HG03439 (cell line): ENCODE measurements around the gene PLA2G1B.

Source experiments
- ATAC-seq: cut with Tn5 transposase; IDR thresholded peaks from one replicate; pipeline ENCODE4 v1.9.1; 2021; ENCODE audit warnings: mild to moderate bottlenecking, moderate library complexity; ENCODE audit not compliant: unreplicated experiment

Gene PLA2G1B

DNA sequence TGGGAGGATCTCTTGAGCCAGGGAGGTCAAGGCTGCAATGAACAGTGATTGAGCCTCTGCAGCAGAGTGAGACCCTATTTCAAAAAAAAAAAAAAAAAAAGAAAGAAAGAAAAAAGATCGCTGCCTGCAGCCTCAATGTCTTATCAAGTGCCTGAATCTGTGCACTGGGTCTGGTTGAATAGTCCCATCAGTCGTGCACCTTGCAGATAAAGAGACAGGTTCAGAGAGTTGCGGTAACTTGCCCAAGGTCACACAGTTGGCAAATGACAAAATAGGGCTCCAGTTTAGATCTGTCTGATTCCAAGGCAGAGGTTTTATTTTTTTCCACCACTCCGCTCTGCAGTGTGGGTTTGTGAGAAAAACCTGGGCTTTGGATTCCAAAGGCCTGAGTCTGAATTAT lies 649 bp upstream of the PLA2G1B start:
- no peak for ATAC-seq

DNA sequence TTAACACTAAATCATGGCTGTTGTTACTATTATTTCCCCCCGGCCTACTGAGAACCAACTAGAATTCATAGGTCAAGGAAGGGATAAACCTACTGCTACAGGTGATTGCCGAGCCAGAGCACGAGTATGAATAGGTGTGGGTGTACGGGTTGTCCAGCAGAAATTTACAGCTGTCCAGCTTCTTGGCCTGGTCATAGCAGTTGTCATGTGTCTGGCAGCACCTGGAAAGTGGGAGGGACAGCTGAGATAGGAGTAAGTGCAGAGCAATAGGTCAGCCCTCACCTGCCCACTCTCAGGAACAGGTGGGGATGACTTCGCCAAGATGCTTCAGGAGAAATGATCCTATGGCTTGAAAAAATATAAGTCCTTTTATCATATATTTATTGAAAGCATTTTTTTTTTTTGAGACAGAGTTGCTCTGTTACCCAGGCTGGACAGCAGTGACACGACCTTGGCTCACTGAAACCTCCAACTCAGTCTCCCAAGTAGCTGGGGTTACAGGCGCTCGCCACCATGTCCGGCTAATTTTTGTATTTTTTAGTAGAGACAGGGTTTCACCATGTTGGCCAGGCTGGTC lies 2.6 kb downstream of the PLA2G1B start:
- no peak for ATAC-seq

DNA sequence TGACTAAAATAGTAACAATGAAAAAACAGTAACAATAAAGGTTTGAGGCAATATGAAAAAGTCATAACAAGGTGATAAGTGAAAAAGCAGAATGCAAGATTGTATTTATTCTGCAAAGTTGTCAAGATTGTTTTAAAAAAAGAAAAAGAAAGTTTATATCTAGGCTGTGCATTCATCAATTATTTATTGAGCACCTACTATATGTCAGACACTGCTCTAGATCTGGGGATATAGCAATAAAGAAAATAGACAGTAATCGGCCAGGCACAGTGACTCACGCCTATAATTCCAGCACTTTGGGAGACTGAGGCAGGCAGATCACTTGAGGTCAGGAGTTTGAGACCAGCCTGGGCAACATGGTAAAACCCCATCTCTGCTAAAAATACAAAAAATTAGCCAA lies 3.8 kb downstream of the PLA2G1B start:
- ATAC-seq = no peak

DNA sequence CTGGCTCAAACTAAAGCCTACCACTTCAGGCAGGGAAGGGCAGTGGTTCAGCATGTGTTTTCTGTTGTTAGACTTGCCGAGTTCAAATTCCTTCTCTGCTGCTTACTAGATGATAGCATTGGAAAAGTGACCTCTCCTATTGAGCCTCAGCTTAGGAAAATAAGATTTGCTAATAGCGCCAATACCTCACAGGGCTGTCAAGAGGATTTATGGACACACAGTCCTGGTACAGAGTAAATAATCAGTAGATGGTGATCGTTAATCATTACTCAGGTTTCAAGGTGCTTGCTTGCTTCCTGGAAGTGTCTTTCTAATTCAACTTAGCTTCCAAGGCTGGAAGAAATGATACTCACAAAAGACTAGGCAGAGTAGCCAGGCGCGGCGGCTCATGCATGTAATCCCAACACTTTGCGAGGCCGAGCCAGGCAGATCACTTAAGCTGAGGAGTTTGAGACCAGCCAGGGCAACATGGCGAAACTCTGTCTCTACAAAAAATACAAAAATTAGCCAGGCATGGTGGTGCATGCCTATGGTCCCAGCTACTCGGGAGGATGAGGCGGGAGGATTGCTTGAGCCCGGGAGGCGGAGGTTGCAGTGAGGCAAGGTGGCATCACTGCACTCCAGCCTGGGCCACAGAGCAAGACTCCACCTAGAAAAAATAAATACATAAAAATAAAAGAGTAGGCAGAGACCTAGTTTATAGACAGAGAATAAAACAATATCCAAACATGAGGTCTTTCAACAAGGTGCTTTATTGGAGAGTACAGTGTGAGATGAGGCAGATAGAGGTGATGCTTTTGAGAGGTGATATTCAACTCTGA lies 6.0 kb downstream of the PLA2G1B start:
- ATAC-seq = no peak

DNA sequence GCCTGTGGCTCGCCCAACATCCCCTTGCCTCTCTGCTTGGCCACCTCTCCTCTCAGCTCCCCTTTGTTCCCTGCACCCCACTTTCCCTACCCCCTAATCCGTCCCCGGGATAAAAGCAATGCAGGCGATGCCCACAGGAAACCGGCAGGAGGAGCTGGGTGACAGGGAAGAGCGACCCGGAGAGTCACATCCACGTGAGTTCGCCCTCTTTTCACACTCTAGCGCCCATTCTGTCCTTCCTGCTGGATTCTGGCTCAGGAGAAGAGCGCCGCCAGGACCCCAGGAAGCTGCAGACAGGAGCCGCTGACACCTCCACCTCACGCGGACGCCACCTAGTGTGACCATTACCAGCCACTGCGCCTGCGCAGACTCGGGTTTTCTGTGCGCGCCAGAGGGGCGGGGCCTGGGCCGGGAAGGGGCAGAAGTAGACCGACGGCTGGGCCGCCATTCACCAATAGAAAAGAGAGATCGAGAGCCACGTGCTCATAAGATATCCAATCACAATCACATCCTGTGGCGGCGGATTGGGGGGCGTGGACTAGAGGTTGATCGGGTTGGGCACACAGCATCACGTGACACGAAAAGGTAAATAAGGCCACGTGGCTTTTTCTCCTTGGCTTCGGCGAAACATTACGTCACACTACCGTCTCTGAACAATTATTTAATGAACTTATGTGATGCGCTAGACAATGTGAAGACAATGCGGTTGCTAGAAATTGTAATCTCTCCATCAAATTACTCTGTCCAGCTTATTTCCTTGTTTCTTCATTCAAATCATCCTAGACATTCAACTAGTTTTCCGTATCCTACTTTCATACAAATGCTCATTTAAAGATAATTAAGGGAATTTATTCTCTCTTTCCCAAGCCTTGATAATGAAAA lies 10.1 kb downstream of the PLA2G1B start:
- ATAC-seq = peak; percentile 99

DNA sequence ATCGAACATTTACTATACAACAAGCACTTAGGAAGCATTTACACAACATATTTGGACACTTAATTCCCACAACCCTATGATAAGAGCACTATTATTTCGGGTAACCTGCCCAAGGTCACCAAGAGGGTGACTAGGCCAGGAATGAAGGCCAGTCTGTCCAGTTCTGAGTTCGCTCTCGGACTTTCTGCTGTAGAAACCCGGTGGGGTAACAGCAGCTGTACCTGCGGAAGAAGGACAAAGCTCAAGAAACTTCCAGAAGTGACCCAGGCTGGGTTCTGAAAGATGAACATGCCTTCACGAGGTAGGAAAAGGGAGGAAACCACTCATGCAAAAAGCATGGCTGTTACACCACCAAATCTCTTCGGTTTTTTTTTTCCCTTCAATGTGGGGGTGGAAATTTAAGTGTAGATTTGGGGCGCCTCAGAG lies 10.8 kb downstream of the PLA2G1B start:
- ATAC-seq = no peak

DNA sequence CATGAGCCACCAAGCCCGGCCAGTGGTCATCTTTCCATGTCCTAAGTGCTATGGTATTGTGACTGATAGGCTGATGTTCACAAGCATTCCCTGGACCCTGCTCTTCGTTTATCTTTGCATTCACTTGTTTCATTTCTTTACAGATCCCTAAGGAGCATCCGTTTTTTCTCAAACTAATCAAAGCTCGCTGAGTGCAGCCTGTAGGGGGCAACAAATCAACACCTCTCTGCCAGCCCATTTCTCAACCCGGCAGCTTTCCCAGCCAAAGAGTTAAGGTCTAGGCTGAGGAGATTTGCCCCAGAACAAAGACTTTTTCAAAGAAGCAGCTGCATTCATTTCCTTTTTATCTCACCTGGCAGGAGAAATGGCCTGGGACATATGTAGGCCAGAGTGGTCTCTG lies 13.4 kb downstream of the PLA2G1B start:
- no peak for ATAC-seq

DNA sequence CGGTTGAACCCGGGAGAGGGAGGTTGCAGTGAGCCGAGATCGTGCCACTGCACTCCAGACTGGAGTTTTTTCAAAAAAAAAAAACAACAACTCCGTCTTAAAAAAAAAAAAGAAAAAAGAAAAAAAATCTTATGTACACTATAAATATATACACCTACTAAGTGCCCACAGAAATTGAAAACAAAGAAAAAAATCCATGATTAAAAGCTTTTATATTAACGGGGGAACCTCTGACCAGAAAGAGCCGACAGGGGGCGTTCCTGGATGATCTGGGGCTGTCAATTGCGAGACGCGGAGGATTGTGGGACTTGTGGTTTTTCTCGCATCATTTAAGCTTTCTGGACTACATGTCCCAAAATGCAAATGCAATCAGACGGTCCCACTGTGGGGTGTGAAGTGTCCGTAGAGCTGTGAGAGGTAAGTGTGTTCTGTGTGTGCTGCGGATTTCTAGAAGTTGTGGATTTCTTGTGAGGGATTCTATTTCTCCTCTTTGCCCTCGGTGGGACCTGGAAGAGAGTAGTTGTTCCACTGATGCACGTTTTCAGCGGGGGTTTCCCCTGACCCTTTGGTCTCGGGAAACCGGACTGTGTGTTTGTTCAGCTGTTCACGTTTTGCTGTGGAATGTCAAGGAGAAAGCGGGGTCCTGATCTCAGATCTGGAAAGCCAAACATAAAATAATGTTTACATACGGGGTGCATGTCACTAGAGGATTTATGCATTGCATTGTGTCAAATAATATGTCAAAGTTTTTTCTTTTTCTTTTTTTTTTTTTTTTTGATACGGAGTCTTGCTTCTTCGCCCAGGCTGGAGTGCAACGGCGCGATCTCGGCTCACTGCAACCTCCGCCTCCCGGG lies 25.4 kb downstream of the PLA2G1B start, which contains the start of gene SIRT4:
TSS of gene SIRT4 (plus strand) at position 360 of the 854 bp plus-strand sequence. CDS start 1,241 bp downstream, outside the sequence.
- ATAC-seq = peak; percentile 92

DNA sequence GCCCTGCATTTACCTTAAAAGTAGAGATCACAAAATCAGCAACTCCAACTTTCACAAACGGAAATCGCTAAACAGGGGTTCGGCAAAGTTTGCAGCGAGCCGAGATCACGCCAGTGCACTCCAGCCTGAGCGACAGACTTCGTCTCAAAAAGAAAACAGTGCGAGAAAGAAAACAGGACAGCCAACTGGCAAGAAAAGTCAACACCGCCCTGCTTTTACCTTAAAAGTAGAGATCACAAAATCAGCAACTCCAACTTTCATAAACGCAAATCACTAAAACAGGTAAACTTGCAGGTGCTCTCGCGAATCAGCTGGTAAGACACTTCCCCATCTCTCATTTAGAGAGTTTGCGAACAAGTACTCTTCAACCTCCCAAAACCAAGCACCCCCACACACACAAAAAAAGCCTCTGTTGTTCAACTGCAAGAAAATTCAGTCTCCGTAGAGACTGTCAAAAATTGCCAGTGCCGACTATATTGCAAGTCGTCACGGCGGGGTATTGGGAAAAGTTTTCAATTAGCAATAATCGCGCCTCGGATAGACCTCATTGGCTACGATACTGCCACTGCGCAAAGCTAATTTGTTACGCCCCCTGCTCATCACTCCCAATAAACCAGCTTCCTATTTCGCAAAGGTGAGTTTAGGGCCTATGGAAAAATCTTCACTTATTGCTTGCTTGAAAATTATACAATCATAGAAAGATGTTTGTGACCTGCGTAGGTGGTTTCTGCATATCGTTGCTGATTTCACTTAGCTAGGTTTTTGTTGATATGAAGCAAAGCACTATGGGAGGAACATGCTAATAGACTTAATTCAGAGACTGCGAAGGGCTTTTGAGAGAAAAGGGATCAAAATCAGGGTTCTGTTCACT lies 34.7 kb downstream of the PLA2G1B start, which contains the start of gene RNU4-1:
TSS of gene RNU4-1 (minus strand) at position 577 of the 871 bp plus-strand sequence.
- ATAC-seq = peak; percentile 44

DNA sequence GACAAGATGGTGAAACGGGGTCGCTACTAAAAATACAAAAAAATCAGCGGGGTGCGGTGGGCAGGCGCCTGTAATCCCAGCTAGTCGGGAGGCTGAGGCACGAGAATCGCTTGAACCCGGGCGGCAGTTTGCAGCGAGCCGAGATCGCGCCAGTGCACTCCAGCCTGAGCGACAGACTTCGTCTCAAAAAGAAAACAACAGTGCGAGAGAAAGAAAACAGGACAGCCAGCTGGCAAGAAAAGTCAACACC lies 35.2 kb downstream of the PLA2G1B start:
- peak; percentile 6 for ATAC-seq

DNA sequence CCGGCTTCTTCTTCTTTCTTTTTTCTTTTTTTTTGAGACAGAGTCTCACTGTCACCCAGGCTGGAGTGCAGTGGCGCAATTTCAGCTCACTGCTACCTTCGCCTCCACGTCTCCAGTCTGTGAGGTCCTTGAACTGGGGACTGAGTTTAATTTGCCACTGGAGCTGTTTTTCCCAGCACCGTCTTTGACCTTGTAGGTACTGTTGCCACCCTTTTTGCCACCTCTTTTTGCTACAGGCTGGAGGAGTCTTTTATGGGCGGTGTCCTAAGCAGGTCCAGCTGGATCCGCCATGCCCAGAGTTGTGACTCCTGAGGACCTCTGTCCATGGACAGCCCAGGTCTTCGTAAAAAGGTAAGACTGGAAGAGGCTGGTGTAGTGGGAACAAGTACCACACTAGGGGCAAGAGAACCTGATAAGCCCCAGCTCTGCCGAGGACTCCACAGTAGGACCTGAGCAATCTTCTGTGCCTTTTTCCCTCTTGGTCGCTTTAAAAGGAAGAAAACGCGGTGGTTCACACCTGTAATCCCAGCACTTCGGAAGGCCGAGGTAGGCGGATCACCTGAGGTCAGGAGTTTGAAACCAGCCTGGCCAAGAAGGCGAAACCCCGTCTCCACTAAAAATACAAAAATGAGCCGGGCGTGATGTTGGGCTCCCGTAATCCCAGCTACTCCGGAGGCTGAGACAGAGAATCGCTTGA lies 36.8 kb downstream of the PLA2G1B start:
- ATAC-seq = no peak

DNA sequence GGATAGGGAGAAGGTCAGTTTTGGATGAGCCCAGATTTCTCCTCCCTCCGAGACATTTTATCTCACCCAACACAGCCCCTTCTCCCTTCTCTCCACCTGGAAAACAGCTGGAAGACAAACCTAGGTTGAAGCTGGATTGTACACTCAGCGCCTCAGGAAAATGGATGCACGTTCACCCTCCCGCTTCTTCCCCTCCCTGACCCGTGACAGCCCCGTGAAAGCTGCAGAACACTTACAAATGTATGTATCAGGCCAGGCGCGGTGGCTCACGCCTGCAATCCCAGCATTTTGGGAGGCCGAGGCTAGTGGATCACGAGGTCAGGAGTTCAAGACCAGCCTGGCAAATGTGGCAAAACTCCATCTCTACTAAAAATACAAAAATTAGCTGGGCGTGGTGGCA lies 40.1 kb downstream of the PLA2G1B start:
- ATAC-seq = no peak

DNA sequence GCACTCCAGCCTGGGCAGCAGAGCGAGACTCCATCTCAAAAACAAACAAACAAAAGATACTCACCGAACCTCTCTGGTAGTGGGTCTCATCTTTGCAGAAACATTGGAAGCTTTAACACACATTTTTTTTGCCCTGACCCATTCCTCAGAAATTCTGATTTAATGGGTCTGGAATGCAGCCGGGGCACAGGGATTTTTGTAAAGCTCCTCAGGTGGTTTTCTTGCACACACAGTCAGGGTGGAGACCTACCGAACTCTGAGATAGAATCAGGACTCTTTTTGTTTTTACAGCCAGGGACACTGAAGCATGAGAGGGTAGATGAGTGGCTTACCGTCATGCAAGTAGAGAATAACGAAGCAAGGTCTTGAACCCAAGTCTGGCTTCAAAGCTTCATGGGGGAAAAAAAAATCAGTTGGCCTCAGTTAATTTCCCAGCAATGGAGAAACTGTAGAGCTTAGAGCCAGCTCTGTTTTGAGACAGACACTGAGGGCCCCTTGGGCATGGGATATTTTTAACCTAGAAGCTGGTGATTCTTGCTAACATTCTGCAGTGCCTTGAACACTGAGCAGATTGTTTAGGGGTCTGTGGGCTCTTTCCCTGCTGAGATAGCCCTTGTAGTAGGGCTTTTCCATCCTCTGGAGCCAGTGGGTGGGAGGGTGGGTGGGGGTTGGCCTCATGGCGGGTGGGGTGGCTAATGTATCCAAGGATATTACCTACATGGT lies 40.6 kb downstream of the PLA2G1B start:
- ATAC-seq = no peak

DNA sequence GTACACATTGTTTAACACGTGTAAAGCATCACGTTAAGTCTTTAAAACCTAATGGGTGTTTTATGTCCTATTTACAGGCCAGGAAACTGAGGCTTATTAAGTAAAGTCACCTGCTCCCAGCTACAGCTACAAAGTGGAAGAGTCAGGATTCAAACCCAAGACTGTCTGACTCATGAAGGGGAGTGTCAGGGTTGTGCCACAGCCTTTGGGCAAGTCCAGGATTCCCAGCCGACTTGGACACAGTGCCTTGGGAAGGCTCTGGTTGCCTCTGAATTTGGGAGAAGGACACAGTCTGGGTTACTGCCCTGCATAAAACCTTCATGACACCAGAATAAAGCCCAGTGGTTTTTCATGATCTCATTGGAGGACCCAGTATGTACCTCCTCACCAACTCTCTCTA lies 43.2 kb downstream of the PLA2G1B start:
- no peak for ATAC-seq

DNA sequence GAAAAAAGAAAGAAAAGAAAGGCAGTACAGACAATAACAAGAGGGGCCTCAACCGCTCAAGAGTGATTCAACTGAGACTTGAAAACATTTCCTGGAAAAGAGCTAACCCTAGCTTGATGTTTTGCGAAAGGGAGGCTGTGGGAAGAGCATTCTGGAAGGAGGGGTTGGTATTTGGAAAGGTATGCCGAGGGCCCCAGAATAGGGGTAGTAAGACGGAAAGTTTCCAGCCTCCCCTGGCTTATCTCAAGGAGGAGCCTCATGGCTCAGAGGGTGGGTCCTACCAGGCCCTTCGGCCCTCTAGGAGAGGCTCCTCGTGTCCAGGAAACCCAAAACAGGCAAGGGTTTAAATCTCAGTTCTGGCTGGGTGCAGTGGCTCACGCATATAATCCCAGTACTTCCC lies 44.3 kb downstream of the PLA2G1B start:
- ATAC-seq = no peak

DNA sequence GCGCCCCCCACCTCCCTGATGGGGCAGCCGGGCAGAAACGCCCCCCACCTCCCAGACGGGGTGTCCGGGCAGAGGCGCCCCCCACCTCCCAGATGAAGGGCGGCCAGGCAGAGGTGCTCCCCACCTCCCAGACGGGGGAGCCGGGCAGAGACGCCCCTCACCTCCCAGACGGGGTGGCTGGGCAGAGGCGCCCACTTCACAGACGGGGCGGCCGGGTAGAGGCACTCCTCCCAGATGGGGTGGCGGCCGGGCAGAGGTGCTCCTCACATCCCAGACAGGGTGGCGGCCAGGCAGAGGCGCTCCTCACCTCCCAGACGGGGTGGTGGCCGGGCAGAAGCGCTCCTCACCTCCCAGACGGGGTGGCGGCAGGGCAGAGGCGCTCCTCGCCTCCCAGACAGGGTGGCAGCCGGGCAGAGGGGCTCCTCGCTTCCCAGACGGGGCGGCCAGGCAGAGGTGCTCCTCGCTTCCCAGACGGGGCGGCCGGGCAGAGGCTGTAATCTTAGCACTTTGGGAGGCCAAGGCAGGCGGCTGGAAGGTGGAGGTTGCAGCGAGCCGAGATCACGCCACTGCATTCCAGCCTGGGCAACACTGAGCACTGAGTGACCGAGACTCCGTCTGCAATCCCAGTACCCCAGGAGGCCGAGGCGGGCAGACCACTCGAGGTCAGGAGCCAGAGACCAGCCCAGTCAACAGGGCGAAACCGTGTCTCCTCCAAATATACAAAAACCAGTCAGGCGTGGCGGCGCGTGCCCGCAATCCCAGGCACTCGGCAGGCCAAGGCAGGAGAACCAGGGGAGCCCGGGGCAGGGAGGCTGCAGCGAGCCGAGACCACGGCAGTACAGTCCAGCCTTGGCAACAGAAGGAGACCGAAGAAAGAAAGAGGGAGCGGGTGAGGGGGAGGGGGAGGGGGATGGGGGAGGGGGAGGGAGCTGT lies 49.2 kb downstream of the PLA2G1B start:
- ATAC-seq = no peak

DNA sequence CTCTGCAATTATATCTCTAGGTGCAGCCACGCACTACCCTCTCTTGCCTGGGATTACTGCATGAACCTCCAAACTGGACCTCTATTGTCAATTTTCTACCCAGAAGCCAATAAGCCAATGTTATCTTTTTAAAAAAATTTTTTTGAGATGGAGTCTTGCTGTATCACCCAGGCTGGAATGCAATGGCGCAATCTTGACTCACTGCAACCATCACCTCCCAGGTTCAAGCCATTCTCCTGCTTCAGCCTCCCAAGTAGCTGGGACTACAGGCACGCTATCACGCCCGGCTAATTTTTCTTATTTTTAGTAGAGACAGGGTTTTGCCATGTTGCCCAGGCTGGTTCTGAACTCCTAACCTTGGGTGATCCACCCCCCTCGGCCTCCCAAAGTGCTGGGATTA lies 50.8 kb downstream of the PLA2G1B start:
- no peak for ATAC-seq
